Subcutaneous adipose tissue (tissue), 4 donors: ENCODE measurements around the gene PDXK. TPM values are rescaled to one million over a fixed set of nuclear protein-coding genes. Genes with fewer than 3 reads are reported as not detected.

Experiments
- CTCF ChIP-seq: fragments of 450-650 bp; IDR thresholded peaks from one replicate; pipeline ENCODE4 v1.5.1; 2016; ENCODE audit warnings: low read depth, mild to moderate bottlenecking, control low read depth, antibody characterized with exemption, moderate library complexity
- total RNA-seq, 4 donors: library from RNA; depleted of rRNA; stranded (reverse); fragments of >200 nt; gene quantifications; one replicate each; pipeline ENCODE4 v1.1.0, GENCODE V29; 2016

Gene PDXK
- total RNA-seq, 4 donors from 2014 or later, result 63.6 to 261 (median 72.6) TPM

GRCh38 chr21:43736224-43736883 lies 17.4 kb downstream of the PDXK start:
- no peak for TF ChIP-seq CTCF

GRCh38 chr21:43737158-43737950 lies 18.4 kb downstream of the PDXK start:
- no peak for TF ChIP-seq CTCF

- no peak for TF ChIP-seq CTCF
Observed at GRCh38 chr21:43739621-43740435, 20.9 kb downstream of the PDXK start.

- TF ChIP-seq CTCF, result no peak
Observed at GRCh38 chr21:43740497-43741156, 21.7 kb downstream of the PDXK start.

- TF ChIP-seq CTCF, result no peak
Observed at GRCh38 chr21:43741423-43742096, 22.6 kb downstream of the PDXK start.

GRCh38 chr21:43743947-43744346 lies 25.0 kb downstream of the PDXK start:
- TF ChIP-seq CTCF, result no peak
